Mucosa of rectum (tissue), 2 donors: ENCODE data around the gene TUBB6.

ENCODE experiments used
- H3K27ac ChIP-seq, 2 donors: one replicate each; pipeline ENCODE4 v1.7.0; 2013; ENCODE audit warnings: inconsistent platforms in 2 of 2, low read depth in 2 of 2, low read length in 2 of 2
- H3K27me3 ChIP-seq, 2 donors: one replicate each; pipeline ENCODE4 v1.7.0; 2013; ENCODE audit warnings: low read length in 2 of 2; ENCODE audit not compliant: control insufficient read depth in 2 of 2, insufficient read depth in 2 of 2
- H3K36me3 ChIP-seq, 2 donors: one replicate each; pipeline ENCODE4 v1.7.0; 2013; ENCODE audit warnings: low read length in 2 of 2; ENCODE audit not compliant: control insufficient read depth in 2 of 2, insufficient read depth in 2 of 2
- H3K4me1 ChIP-seq, 2 donors: one replicate each; pipeline ENCODE4 v1.7.0; 2013; ENCODE audit warnings: low read length in 2 of 2, mild to moderate bottlenecking in 1 of 2; ENCODE audit not compliant: control insufficient read depth in 2 of 2, insufficient read depth in 2 of 2
- H3K4me3 ChIP-seq, 2 donors: one replicate each; pipeline ENCODE4 v1.7.0; 2013; ENCODE audit warnings: low read length in 2 of 2
- H3K9ac ChIP-seq, 2 donors: one replicate each; pipeline ENCODE4 v1.7.0; 2013; ENCODE audit warnings: low read length in 2 of 2, low read depth in 1 of 2, mild to moderate bottlenecking in 1 of 2
- H3K9me3 ChIP-seq, 2 donors: one replicate each; pipeline ENCODE4 v1.7.0; 2013; ENCODE audit warnings: low read length in 2 of 2; ENCODE audit not compliant: control insufficient read depth in 2 of 2
- donor health status: healthy.
- donor health status: Normal muscosa, but diverticular disease.

TUBB6 gene

DNA sequence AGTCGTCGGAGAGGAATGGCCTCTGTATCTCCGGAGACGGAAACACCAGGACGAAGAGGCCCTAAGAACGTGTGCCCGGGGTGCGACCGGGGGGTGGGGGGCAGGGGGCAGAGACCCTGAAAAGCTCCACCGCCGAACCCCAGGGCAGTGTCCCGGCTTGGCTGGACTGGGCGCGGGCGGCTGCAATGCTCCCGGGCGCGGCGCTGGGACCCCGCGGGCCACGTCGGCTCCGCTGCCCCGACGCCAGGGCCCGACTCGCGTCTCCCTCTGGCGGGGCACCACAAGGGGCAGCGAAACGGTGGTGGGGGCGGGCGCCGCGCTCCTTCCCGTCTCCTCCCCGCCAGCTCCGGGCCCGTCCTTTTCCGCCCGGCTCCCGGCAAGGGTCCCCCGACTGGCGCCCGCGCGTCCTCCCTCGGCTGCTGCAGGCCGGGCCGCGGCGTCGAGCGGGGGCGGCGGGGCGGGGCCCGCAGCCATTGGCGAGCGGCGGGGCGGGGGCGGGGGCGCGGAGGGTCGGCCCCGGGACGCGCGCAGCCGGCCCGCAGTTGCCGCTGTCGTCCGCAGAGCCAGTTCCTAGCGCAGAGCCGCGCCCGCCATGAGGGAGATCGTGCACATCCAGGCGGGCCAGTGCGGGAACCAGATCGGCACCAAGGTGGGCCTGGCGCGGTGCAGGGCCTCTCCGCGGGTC, at the start of gene TUBB6:
Gene TUBB6, plus strand, starts transcription at position 541 of the 685 bp plus-strand sequence. Its CDS starts 52 bp downstream, at position 593.
- peaks cover 2 to 8% of the 10 kb centered on the region in 2 donors for H3K4me1 ChIP-seq
- H3K9me3 ChIP-seq, result no peaks in the 10 kb centered on the region
- peaks cover 16 to 23% of the 10 kb centered on the region in 2 donors for H3K27me3 ChIP-seq
- no peaks in the 10 kb centered on the region for H3K36me3 ChIP-seq
- H3K4me3 ChIP-seq, result peak within 1 kb of the TSS; percentile 63 to 69
- peak within 1 kb of the TSS; percentile 60 to 73 for H3K9ac ChIP-seq
- peak within 1 kb of the TSS; percentile 83 for H3K27ac ChIP-seq

DNA sequence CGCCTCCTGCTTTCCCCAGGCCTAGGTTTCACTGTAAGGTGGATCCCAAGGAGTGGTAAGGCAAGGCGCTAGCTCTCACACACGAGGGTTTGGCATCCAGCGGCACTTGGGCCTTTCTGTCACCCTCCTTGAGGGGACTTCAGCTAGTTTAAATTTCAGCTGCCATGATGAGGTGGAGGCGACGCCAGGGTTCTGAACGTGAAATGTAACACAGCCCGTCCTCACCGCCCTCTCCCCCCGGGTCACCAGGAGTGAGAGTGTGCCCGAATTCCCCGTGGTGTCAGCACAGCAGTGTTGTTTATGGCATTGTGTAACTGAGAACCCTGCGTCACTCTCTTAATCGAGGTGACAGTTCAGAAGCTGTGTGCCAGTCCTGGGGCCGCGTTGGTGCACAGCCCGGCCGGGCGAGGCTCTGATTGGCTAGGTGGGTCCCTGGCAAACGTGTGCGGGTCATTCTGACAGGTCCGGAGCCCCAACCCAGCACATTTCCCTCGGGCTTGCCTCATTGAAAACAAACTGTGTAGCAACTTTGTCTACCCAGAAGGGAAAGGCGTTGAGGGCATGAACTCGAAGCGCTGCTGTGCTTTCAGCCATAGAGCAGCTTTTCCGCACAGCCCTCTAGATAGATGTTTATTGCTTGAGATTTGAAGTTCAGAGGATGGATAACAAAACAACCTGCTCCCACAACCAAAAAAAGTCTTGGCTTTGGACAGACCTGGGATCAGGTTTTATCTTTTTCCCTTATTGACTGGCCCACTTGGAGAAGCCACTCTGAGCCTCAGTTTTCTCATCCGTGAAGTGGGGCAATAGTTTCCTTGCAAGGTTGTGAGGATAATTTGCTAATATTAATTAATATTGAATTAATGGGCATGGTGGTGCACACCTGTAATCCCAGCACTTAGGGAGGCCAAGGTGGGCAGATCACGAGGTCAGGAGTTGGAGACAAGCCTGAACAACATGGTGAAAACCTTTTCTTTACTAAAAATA, 49.0 kb upstream of the TUBB6 start:
- no peak overlapping the region for H3K4me3 ChIP-seq

DNA sequence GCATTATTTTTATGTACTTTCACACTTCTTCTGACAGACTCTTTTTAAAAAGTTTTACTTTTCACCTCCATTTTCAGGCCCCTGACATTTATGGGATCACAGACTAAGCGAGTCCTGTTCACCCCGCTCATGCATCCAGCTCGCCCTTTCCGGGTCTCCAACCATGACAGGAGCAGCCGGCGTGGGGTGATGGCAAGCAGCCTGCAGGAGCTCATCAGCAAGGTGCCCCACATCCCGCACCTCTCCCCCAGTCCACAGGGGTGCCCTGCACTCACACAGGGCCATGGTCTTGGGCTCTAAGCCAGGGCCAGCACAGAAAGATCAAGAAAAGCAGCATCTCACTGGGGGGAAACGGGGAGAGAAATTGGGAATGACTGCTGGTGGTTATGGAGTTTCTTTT, 45.3 kb upstream of the TUBB6 start:
- H3K27me3 ChIP-seq, result peaks cover 0 to 2% of the 10 kb centered on the region in 2 donors
- H3K4me3 ChIP-seq, result no peak overlapping the region
- H3K36me3 ChIP-seq, result no peaks in the 10 kb centered on the region
- H3K9me3 ChIP-seq, result no peaks in the 10 kb centered on the region
- H3K4me1 ChIP-seq, result no peaks in the 10 kb centered on the region
- H3K27ac ChIP-seq, result no peak overlapping the region
- H3K9ac ChIP-seq, result no peak overlapping the region

More for the DNA sequence above, 49.0 kb upstream of the TUBB6 start:
- no peaks in the 10 kb centered on the region for H3K36me3 ChIP-seq
- no peaks in the 10 kb centered on the region for H3K4me1 ChIP-seq
- H3K27me3 ChIP-seq, result peaks cover 3 to 7% of the 10 kb centered on the region in 2 donors
- H3K9ac ChIP-seq, result no peak overlapping the region
- H3K27ac ChIP-seq, result no peak overlapping the region
- no peaks in the 10 kb centered on the region for H3K9me3 ChIP-seq

DNA sequence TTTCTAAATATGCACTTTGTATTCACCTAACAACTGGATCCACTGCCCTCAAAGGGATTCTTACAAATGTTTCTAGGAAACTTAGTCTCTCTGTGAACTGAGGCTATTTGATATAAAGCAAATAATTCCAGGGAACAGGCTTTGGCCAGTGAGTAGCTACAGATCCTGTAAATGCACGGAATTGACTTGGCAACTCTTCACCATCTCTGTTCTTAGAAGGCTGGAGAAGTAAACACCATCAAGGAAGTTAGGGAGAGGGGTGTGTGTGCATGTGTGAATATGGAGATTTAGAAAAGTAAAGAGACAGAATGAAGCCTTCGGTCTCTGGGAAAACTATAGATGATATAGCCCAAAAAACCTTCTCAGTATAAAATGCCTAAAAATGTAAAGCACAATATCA, 43.2 kb upstream of the TUBB6 start:
- Histone ChIP-seq H3K36me3 (no peaks in the 10 kb centered on the region), H3K9me3 (no peaks in the 10 kb centered on the region), H3K27ac (no peak overlapping the region), H3K4me3 (no peak overlapping the region), H3K9ac (no peak overlapping the region), H3K4me1 (no peaks in the 10 kb centered on the region), H3K27me3 (peaks cover 0 to 2% of the 10 kb centered on the region in 2 donors)

DNA sequence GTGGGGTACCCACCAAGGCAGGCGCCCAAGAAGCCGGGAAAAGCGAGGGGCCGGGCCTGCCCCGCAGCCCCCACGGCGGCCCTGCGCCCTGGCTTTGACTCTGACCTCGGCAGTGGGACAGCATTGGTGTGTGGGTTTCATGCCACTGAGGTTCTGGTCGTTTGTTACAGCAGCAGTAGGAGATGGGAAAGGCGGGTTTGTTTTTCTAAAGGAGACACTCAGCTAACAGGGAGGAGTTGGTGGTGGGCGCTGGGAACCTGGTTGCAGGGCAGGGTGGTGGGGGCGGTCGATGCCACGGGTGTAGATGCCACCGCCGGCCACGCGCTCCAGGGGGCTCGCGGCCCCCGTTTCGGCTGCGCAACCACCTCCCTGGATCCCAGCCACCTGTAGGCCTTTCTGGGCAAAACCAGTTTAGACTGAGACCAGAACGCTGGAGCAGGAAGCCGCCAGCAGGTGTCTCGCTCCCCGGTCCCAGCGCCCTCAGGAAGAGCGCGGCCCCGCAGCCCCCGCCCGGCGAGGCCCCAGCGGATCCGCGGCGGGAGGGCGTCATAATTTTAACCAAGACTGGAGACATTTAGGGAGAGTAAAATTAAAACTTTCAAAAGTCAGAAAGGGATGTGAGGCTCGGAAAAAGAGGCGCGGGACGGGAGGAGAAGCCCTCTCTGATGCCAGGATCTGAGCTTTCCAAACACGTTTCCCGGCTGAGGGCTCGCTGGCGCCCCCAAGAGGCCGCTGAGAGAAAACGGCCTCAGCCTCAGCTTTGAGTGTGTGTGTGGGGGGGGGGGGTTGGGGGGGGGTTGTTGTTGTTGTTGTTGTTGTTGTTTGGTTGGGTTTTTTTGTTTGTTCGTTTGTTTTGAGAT, 36.4 kb upstream of the TUBB6 start:
- H3K4me1 ChIP-seq, result peaks cover 0 to 3% of the 10 kb centered on the region in 2 donors
- peak overlapping the region; percentile 58 to 65 for H3K4me3 ChIP-seq
- peak overlapping the region in 1 of 2 donors; percentile 70 for H3K9ac ChIP-seq
- H3K27ac ChIP-seq, result peak overlapping the region in 1 of 2 donors; percentile 47
- peaks cover 0 to 2% of the 10 kb centered on the region in 2 donors for H3K27me3 ChIP-seq
- no peaks in the 10 kb centered on the region for H3K36me3 ChIP-seq
- no peaks in the 10 kb centered on the region for H3K9me3 ChIP-seq

DNA sequence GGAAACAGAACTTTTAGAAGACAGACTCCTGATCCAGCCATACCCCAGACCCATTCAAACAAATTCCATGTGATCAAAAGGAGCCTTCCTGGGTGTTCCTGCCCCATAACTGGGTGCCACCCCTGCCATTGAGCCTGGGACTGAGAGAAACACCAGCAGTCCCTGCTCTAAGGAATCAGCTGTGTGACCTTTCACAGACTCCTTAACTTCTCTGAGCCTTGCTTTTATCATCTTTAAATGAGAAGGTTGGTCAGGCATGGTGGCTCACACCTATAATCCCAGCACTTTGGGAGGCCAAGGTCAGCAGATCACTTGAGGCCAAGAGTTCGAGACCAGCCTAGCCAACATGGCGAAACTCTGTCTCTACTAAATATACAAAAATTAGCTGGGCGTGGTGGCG, 33.2 kb upstream of the TUBB6 start:
- H3K27ac ChIP-seq, result no peak overlapping the region
- H3K9me3 ChIP-seq, result no peaks in the 10 kb centered on the region
- no peaks in the 10 kb centered on the region for H3K36me3 ChIP-seq
- no peaks in the 10 kb centered on the region for H3K27me3 ChIP-seq
- no peak overlapping the region for H3K9ac ChIP-seq
- H3K4me1 ChIP-seq, result peaks cover 0 to 10% of the 10 kb centered on the region in 2 donors
- H3K4me3 ChIP-seq, result no peak overlapping the region

DNA sequence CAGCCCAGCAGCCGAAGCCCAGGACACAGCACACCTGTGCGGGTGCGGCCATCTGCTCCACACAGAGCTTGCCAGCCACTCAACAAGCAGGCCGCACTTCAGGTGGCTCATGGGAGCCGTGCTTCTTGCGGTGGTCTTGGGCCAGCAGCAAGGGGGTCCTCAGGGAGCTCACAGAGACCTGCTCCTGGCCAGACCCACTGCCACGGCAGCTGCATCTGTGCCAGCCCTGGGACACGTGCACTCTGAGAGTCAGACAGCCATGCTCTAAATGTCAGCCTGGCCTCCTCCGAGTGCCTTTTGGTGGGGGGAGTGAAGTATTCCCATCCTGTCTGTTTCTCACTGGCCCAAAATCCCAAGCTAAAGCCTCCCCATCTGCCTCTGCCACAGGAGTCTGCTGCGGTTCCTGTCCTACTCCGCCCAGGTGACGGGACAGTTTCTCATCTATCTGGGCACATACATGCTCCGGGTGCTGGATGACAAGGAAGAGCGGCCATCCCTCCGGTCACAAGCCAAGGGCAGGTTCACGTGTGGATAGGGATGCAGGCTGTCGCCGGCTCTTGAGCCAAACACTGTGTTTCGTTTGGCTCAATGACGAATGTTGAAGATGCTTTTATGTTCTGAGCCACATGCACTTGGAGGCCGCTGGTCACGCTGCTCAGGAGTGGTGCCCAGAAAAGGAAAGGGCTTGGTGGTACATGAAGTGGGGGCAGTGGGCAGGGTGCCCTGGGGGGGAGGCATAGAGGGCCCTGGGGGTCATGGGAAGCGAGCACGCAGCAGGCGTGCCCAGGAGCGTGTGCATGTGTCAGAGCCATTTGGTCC, 31.1 kb upstream of the TUBB6 start:
- Histone ChIP-seq H3K4me1 (peaks cover 0 to 8% of the 10 kb centered on the region in 2 donors), H3K9ac (no peak overlapping the region), H3K36me3 (no peaks in the 10 kb centered on the region), H3K4me3 (no peak overlapping the region), H3K27me3 (no peaks in the 10 kb centered on the region), H3K27ac (peak overlapping the region in 1 of 2 donors; percentile 14), H3K9me3 (no peaks in the 10 kb centered on the region)

DNA sequence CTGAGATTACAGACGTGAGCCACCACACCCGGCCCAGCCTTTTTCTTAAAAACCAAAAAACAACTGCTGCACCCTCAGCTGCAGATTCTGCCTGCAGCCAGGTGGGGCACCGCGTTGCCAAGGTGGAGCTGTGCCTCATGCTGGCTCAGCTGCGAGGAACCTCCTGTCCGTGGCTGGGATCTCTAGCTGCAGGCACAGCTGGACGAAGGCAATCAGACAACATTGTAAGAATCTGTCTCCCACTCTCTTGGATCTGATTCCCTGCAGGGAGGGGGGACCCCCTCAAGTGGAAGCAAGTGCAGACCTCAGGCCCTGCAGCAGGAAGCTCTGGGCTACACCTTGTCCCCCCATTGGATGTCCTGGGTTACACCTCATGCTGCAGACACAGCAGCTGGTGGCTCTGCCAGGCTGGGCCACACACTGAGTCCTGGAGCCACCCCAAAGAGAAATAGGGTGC, 29.8 kb upstream of the TUBB6 start:
- no peaks in the 10 kb centered on the region for H3K27me3 ChIP-seq
- peak overlapping the region; percentile 81 to 88 for H3K27ac ChIP-seq
- H3K4me3 ChIP-seq, result peak overlapping the region; percentile 27 to 60
- H3K4me1 ChIP-seq, result peaks cover 0 to 8% of the 10 kb centered on the region in 2 donors
- no peaks in the 10 kb centered on the region for H3K36me3 ChIP-seq
- H3K9me3 ChIP-seq, result no peaks in the 10 kb centered on the region
- H3K9ac ChIP-seq, result peak overlapping the region; percentile 56 to 68
